HepG2 (cell line): ENCODE measurements around the gene SRCAP. TPM values are rescaled to one million over a fixed set of nuclear protein-coding genes. Genes with fewer than 3 reads are reported as not detected.

Source experiments
- ATF1 ChIP-seq: IDR thresholded peaks from 2 replicates; pipeline ENCODE4 v1.6.1; 2016; ENCODE audit warnings: mild to moderate bottlenecking, control low read depth
- BHLHE40 ChIP-seq: IDR thresholded peaks from 2 replicates; pipeline ENCODE4 v1.6.1; 2011; ENCODE audit warnings: low read length, improper control_type of control experiment
- CREB1 ChIP-seq, 2 experiments: fragments of 450-650 bp in 1 of 2; IDR thresholded peaks; 2 replicates each; pipeline ENCODE4 v1.6.1; 2016 to 2017; ENCODE audit warnings: control low read depth in 1 of 2, mild to moderate bottlenecking in 1 of 2, missing compliant biosample characterization in 1 of 2, missing genetic modification characterization in 1 of 2
- EEA1 ChIP-seq: sonication (generic); formaldehyde crosslinking; IDR thresholded peaks from 2 replicates; pipeline ENCODE4 v1.5.1; 2020; ENCODE audit warnings: mild to moderate bottlenecking, missing genetic modification reagents, borderline replicate concordance
- ELK4 ChIP-seq: sonication (generic); formaldehyde crosslinking; IDR thresholded peaks from 2 replicates; pipeline ENCODE4 v1.9.0; 2021; ENCODE audit warnings: missing genetic modification reagents, borderline replicate concordance
- FOXA1 ChIP-seq, 2 experiments: fragments of 450-650 bp in 1 of 2; sonication (generic) in 1 of 2; formaldehyde crosslinking in 1 of 2; IDR thresholded peaks; 2 replicates each; pipeline versions ENCODE4 v1.4.0 to v1.6.1; 2016 to 2020; ENCODE audit warnings: missing genetic modification reagents in 1 of 2
- HDAC2 ChIP-seq: sonication (generic); formaldehyde crosslinking; IDR thresholded peaks from 2 replicates; pipeline ENCODE4 v1.4.0; 2020; ENCODE audit warnings: missing genetic modification reagents
- KLF12 ChIP-seq: sonication (generic); formaldehyde crosslinking; IDR thresholded peaks from 2 replicates; pipeline ENCODE4 v1.4.0; 2020; ENCODE audit warnings: missing genetic modification reagents, borderline replicate concordance
- MAFF ChIP-seq: IDR thresholded peaks from 2 replicates; pipeline ENCODE4 v1.6.1; 2011; ENCODE audit warnings: low read depth, low read length, improper control_type of control experiment
- MYPOP ChIP-seq: sonication (generic); formaldehyde crosslinking; IDR thresholded peaks from 2 replicates; pipeline ENCODE4 v1.8.1; 2023; ENCODE audit warnings: mild to moderate bottlenecking, moderate library complexity, missing genetic modification reagents
- NCOA2 ChIP-seq: sonication (generic); formaldehyde crosslinking; IDR thresholded peaks from 2 replicates; pipeline ENCODE4 v1.8.0; 2022; ENCODE audit warnings: inconsistent platforms
- NR2F1 ChIP-seq, 2 experiments: fragments of 450-650 bp in 1 of 2; formaldehyde crosslinking in 1 of 2; IDR thresholded peaks; 2 replicates each; pipeline versions ENCODE4 v1.5.0 to v1.6.1; 2016 to 2020; ENCODE audit warnings: mild to moderate bottlenecking in 1 of 2, missing compliant biosample characterization in 1 of 2, missing genetic modification reagents in 1 of 2, moderate library complexity in 1 of 2
- SIN3A ChIP-seq: IDR thresholded peaks from 2 replicates; pipeline ENCODE4 v1.6.1; 2011; ENCODE audit warnings: low read depth, mild to moderate bottlenecking, control low read depth, low read length, borderline replicate concordance
- SP4 ChIP-seq: sonication (generic); formaldehyde crosslinking; IDR thresholded peaks from 2 replicates; pipeline ENCODE4 v1.8.1; 2023; ENCODE audit warnings: mild to moderate bottlenecking, missing genetic modification reagents
- THAP7 ChIP-seq: sonication (generic); formaldehyde crosslinking; IDR thresholded peaks from 2 replicates; pipeline ENCODE4 v1.8.1; 2023; ENCODE audit warnings: mild to moderate bottlenecking, missing genetic modification reagents
- YEATS4 ChIP-seq: sonication (generic); formaldehyde crosslinking; IDR thresholded peaks from 2 replicates; pipeline ENCODE4 v1.4.0; 2020; ENCODE audit warnings: missing genetic modification reagents, borderline replicate concordance
- ZBTB26 ChIP-seq: IDR thresholded peaks from 2 replicates; pipeline ENCODE4 v1.6.1; 2016; ENCODE audit warnings: missing compliant biosample characterization, missing genetic modification reagents, borderline replicate concordance
- ZNF260 ChIP-seq: sonication (generic); formaldehyde crosslinking; IDR thresholded peaks from 2 replicates; pipeline ENCODE4 v1.4.0; 2020; ENCODE audit warnings: missing genetic modification reagents, low read depth, mild to moderate bottlenecking, borderline replicate concordance
- ZNF367 ChIP-seq: sonication (generic); formaldehyde crosslinking; IDR thresholded peaks from 2 replicates; pipeline ENCODE4 v1.4.0; 2020; ENCODE audit warnings: missing genetic modification reagents, borderline replicate concordance
- ZNF44 ChIP-seq: sonication (generic); formaldehyde crosslinking; IDR thresholded peaks from 2 replicates; pipeline ENCODE4 v1.5.1; 2020; ENCODE audit warnings: mild to moderate bottlenecking, missing genetic modification reagents
- ZNF639 ChIP-seq: conservative IDR thresholded peaks from 2 replicates; pipeline ENCODE4 v1.6.1; 2018; ENCODE audit warnings: missing genetic modification reagents
- ZNF678 ChIP-seq: sonication (generic); formaldehyde crosslinking; IDR thresholded peaks from 2 replicates; pipeline ENCODE4 v1.4.0; 2020; ENCODE audit warnings: mild to moderate bottlenecking, missing genetic modification reagents
- ZNF766 ChIP-seq: sonication (generic); formaldehyde crosslinking; IDR thresholded peaks from 2 replicates; pipeline ENCODE4 v1.5.0; 2020; ENCODE audit warnings: missing genetic modification reagents, borderline replicate concordance
- polyA plus RNA-seq, 8 experiments: library from polyadenylated mRNA; depleted of rRNA in 3 of 8; stranded (reverse) in 7 of 8; unstranded in 1 of 8; fragments of >200 nt; fragmentation: Illumina TruSeq in 4 of 8; extraction: Trizol in 4 of 8; gene quantifications; 2 replicates each; pipeline versions ENCODE4 v1.2.1 to v1.2.3, GENCODE V29; 2011 to 2016; ENCODE audit warnings: low read depth in 4 of 8, missing spikeins in 1 of 8, mixed read lengths in 1 of 8; ENCODE audit not compliant: insufficient read depth in 1 of 8
- total RNA-seq, 5 experiments: library from RNA; depleted of rRNA; stranded (reverse); fragments of >200 nt; fragmentation: Illumina TruSeq; extraction: Trizol; gene quantifications; 2 replicates each; pipeline ENCODE4 v1.2.3, GENCODE V29; 2016; ENCODE audit warnings: low read depth in 1 of 5

SRCAP gene
- total and polyA plus RNA-seq, 2 of the 13 experiments (the other 11 are each of a cell fraction or from before 2014, with no cell fraction given) = 4.9 to 9.0 TPM

- TF ChIP-seq FOXA1 (IDR thresholded peaks at IDR 0.05) (no peak), FOXA1 (CRISPR knock-in tag; IDR thresholded peaks at IDR 0.05) (peak; percentile 29; the same call in 1 of the 2 replicates), YEATS4 (CRISPR knock-in tag) (peak; percentile 98), ELK4 (peak; percentile 79; the same call in 1 of the 2 replicates), SIN3A (peak; percentile 51; the same call in 1 of the 2 replicates), MYPOP (CRISPR knock-in tag) (peak; percentile 94), ZNF766 (CRISPR knock-in tag) (peak; percentile 77; the same call in 1 of the 2 replicates), NR2F1 (CRISPR knock-in tag; IDR thresholded peaks at IDR 0.05) (peak in 1 of 2 experiments; percentile 56; a peak in 3 of 4 replicates), KLF12 (CRISPR knock-in tag) (peak; percentile 100), EEA1 (peak; percentile 99), ZNF44 (CRISPR knock-in tag) (0 out of 2 replicates have a peak, but pooled peaks have one; percentile 90), NCOA2 (peak; percentile 57; the same call in 1 of the 2 replicates), ZNF678 (CRISPR knock-in tag) (peak; percentile 90; the same call in 1 of the 2 replicates), ZBTB26 (CRISPR knock-in tag) (peak; percentile 61; the same call in 1 of the 2 replicates), BHLHE40 (0 out of 2 replicates have a peak, but pooled peaks have one; percentile 5), HDAC2 (CRISPR knock-in tag) (peak; percentile 68), THAP7 (CRISPR knock-in tag) (peak; percentile 87; the same call in 1 of the 2 replicates), MAFF (no peak), ZNF367 (CRISPR knock-in tag) (no peak), SP4 (peak; percentile 79), ATF1 (CRISPR knock-in tag) (no peak), ZNF260 (CRISPR knock-in tag) (0 out of 2 replicates have a peak, but pooled peaks have one; percentile 32), ZNF639 (CRISPR knock-in tag) (no peak; the same call in 1 of the 2 replicates), CREB1 (IDR thresholded peaks at IDR 0.05) (peak; percentile 55), CREB1 (CRISPR knock-in tag; IDR thresholded peaks at IDR 0.05) (peak; percentile 44; the same call in 1 of the 2 replicates)
Measured at GRCh38 chr16:30775392-30776188, 76.6 kb downstream of the SRCAP start (continued).
